Measurements from ENCODE around the gene NEURL4.
A peak's percentile ranks its signal among the peaks of the same experiment; 100 is the strongest.
"Not testable (repeated sequence)": the region's sequence is repeated elsewhere in the genome, so short reads cannot be mapped to it uniquely, and the experiment has no call there.

NEURL4 gene

DNA sequence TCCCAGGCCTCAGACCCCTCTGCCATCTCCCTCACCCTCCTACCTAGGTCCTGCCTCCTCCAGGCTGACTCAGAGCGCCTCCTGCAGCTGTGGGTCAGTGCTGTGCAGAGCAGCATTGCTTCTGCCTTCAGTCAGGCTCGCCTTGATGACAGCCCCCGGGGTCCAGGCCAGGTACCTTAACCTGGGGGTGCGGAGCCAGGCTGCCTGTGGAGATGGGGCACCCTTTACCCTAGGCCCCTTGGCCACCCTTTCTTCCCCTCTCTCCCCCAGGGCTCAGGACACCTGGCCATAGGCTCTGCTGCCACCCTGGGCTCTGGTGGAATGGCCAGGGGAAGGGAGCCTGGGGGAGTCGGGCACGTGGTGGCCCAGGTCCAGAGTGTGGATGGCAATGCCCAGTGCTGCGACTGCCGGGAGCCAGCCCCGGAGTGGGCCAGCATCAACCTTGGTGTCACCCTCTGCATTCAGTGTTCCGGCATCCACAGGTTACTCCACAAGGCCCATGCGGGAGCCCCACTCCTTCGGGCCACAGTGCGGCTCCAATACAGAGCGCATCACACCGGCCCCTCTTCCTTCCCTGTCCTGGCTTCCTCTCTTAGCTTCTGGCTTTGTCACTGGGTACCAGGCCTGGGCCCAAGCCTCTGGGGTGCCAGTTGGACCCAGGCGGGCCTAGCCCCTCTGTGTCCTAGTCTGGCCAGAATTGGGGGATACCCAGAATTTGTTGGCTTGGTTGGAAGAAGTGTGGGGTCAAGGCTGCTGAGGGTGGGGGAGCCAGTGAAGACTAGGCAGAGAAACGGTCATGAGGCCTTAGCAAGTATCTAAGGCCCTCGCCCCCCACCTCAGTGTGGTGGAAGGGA lies 17.9 kb upstream of the NEURL4 start:
- ATAC-seq, result no peak

- no peak for ATAC-seq
Measured at GRCh38 chr17:7343250-7343649, 14.1 kb upstream of the NEURL4 start.

DNA sequence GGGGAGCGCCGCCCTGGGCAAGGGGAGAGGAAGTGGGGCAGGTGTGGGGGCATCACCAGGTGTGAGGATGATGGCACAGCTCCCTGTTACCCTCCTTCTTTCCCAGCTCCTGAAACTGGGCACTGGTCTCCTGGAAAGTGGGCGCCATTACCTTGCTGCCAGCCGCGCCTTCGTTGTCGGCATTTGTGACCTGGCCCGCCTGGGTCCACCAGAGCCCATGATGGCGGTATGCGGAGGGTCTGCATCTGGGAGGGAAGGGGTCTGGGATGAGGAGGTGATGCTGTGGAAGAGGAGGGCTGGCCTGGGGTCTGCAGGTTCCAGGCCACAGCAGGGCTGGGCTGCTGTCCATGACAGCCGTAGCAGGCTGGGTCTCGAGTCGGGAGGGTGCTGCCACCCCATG lies 12.7 kb upstream of the NEURL4 start:
- ATAC-seq, result no peak

DNA sequence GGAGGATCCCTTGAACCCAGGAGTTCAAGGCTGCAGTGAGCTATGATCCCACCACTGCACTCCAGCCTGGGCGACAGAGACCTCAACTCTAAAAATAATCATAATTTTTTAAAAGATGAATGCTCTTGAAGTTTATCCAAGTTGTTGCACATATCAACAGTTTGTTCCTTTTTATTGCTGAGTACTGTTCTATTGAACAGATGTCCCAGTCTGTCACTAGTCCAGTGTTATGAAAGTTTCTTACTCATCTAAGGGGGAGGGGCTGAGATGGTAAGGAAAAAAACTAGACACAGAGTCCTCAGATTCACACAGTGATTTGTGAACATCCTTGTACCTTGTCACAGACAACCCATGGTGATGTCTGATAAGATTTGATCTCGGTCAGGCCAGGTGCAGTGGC lies 11.0 kb upstream of the NEURL4 start:
- ATAC-seq, result no peak

DNA sequence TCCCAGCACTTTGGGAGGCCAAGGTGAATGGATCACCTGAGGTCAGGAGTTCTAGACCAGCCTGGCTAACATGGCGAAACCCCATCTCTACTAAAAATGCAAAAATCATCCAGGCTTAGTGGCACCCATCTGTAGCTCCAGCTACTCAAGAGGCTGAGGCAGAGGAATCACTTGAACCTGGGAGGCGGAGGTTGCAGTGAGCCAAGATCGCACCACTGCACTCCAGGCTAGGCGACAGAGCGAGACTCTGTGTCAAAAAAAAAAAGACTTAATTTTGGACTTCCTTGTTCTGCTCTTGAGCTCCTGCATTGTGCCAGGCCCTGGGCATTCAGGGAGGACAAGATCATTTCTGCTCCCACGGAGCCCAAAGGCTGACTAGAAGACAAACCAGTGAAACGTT lies 8.5 kb upstream of the NEURL4 start:
- ATAC-seq, result not testable (repeated sequence)

DNA sequence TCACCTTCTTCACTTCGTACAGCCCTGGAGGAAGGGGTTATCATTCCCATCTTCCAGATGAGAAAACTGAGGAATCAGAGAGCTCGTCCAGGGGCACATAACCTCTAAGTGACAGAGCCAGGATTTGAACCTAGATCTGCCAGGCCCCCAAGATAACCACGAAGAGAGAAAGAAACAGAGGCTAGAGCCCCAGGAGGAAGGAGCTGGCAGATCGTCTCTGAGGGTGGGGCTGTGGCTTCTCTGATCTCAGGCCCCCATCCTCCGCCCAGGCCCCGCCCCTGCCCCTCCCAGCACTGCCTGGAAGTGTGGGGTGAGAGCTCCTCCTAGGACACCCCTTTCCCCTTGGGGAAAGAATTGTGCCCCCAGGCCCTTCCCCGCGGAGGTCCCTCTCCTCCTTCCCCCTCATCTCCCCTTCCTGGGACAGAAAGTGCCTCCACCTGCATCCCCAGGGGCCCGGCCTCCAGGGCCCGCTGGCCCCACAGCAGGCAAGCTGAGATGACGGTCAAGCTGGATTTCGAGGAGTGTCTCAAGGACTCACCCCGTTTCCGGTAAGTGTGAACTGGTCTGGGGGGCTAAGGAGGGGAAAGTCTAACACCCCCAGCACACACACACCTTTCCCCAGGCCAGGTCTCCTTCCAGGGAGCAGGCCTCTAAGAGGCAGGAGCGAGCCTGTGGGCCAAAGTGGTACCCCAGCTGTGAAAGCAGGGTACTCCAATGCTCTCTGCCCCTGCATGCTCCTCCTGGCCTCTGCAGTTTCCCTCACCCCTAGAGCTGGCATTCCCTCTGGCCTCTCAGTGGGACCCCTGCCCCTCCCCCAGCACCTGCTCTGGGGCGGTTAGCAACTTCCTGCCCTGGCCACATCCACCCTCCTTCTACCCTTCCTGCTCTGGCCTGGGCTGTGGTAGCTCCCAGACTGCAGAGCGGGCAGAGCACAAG lies 7.4 kb upstream of the NEURL4 start, which contains the start of gene ACAP1:
ACAP1 (plus strand) TSS at position 290 of the 936 bp plus-strand sequence; CDS start at position 496, 206 bp downstream.
- ATAC-seq, result peak; percentile 95 to 96

DNA sequence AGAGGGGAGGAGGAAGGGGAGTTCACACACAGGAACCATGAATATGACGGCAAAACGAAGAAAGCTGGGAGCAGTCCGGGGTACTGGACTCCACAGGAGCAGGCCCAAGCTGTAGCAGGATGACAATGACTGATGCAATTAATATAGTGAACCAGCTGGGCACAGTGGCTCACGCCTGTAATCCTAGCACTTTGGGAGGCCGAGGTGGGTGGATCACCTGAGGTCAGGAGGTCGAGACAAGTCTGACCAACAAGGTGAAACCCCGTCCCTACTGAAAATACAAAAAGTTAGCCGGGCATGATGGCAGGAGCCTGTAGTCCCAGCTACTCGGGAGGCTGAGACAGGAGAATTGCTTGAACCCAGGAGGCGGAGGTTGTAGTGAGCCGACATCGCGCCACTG lies 6.6 kb upstream of the NEURL4 start:
- ATAC-seq, result not testable (repeated sequence)

DNA sequence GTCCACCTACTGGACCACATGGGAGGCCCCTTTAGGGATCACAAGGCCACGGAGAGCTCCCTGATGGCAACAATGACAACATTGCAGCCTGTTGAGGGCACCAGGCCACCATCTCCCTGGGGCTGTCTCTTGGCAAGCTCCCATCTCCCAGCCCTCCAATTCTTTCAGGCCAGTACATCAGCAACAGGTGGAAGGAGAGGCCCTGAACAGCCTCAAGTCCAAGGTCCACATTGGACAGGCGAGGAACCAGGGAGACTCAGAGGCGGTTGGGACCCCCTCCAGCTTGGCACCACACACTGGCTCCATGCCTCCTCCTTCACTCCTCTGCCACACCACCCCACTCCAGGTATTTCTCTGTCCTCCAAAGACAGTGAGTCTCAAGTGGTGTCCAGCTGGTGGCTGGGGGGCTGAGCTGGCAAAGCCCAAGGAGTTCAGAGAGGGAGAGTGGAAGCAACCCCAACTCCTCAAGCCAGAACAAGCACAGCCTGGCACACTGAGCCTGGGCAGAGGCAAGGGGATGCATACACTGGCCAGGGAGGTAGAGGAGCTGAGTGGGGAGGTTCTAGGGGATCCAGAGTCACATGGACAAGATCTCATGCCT lies 5.9 kb upstream of the NEURL4 start:
- no peak for ATAC-seq

- not testable (repeated sequence) for ATAC-seq
Measured at GRCh38 chr17:7332600-7333069, 3.5 kb upstream of the NEURL4 start.

GRCh38 chr17:7332111-7332510 lies 3.0 kb upstream of the NEURL4 start:
- no peak for ATAC-seq

DNA sequence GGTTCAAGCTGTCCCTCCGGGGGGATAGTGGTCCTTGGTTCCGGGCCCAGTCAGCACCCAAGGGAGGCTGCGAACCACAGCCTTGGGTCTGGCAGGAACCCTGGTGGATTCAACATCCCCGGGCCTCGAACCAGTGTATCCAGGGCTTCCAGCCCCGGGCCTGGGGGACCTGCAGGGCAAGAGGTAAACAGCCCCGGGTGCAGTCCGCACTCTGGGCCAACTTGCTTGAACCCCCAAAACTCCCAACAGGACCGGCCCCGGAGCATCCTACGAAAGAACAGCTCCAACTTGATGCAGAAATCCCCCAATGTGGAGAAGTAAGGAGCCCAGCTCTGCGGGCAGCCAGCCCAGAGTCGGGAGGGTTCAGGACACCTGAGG lies 1.5 kb upstream of the NEURL4 start:
- no peak for ATAC-seq

DNA sequence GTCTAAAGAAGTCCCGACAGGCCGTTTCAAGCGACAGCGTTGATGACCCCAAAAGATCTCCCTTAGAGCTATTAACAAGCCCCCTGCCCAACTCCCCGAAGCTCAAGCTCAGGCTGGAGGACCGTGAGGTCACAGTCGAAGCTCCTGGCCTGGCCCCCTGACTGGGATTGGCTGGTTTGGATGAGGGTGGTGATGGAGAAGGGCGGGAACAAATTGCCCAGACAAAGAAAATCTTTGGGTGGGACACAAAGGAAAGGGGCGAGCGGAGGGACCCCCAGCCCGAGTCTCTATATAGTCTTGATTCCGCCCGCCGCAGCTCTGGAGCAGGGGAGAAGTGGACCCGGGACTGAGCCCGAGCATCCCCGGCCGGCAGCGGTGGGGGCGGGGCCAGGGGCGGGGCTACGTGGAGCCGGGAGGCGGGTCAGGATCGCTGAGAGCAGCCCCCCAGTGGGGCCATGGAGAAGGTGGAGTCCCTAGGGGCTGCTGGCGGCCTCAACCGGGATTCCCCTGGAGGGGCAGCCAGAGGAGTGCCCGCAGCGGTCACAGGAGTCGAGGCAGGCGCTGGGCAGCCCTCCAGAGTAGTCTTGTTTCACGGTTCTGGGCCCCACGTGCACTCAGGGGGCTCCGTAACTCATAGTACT lies 982 bp upstream of the NEURL4 start:
- ATAC-seq, result peak; percentile 64 to 70

DNA sequence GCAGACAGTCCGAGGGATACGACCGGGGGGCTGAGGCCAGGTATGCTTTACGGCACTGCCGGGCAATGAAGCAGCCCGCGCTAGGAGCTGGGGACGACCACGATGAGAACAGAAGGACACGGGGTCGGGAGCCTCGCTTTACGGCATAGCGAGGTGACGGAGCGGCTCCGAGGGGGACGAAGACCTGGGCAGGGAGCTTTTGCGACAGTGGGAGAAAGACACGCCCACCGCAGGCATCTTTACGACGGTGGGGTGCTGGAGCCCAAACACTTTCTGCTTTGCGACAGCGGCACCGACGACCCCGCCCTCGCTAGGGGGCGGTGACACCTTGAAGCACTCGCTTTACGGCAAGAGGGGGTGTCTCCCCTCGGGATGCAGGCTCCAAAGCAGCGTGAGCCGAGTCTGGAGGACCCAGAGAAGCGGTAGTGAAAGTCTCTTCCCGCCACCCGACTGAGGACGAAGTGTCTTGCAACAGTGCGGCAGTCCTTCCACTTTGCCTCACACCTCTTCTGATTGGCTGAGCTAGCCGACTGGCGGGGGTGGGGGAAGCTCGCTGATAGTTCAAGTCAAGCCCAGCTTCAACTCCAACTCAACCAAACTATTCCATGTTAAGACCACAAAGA lies 350 bp upstream of the NEURL4 start:
- peak; percentile 74 to 80 for ATAC-seq

DNA sequence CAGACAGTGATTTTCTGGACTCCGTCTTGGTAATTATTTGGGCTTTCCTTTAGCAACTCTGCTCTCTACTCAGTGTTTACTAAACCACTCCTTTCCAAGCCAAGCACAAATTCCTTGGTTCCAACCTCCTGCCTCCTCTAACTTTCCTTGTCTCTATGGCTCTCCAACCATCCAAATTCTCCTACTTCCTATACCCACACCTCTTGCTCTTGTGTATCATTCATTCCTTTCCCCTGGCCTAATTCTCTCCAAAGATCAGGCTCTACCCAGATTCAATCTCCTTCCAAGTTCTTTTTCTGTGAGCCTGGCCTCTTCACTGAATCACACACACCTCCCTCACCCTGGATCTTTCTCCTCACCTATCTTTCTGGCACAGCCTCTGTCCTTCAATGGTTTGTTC lies 1.1 kb downstream of the NEURL4 start:
- no peak for ATAC-seq

DNA sequence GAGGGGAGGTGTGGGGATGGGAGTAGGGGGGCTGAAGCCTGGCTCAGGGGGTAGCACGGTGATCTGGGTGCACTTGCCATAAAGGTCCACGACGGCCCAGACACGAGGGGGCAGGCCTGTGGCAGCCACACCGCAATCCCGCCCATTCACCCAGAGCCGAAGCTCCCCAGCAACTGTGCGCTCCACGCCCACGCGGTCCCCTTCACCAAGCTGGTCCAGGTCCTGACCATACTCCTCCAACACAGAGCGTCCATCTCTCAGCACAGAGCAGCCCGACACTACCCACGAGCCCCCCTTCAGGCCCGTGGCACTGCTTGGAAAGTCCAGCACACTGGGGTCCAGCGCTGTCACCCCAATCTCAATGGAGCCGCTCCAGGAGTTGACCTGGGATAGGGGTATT lies 1.6 kb downstream of the NEURL4 start:
- ATAC-seq, result no peak

GRCh38 chr17:7327056-7327455 lies 2.1 kb downstream of the NEURL4 start:
- no peak for ATAC-seq

- ATAC-seq, result no peak
Measured at GRCh38 chr17:7326186-7326585, 2.9 kb downstream of the NEURL4 start.

GRCh38 chr17:7325031-7325528 lies 4.1 kb downstream of the NEURL4 start:
- ATAC-seq, result no peak

DNA sequence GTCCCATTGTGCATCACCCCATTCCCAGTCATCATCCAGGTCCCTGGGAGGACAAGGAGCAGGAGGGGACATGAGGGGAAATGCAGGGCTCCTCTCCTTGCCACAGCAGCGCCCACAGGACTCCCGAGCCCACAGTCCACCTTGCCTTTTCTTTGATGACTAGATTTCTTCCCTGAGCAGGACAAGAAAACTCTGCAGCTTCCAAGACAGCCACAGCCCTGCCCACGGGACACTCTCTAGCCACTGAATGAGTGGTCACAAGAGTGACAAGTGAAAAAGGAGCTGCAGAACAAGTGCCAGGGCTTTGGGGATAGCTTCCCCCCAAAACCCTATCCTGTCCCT lies 4.7 kb downstream of the NEURL4 start:
- no peak for ATAC-seq

- peak; percentile 33 to 42 for ATAC-seq
Measured at GRCh38 chr17:7323731-7324437, 5.3 kb downstream of the NEURL4 start.

DNA sequence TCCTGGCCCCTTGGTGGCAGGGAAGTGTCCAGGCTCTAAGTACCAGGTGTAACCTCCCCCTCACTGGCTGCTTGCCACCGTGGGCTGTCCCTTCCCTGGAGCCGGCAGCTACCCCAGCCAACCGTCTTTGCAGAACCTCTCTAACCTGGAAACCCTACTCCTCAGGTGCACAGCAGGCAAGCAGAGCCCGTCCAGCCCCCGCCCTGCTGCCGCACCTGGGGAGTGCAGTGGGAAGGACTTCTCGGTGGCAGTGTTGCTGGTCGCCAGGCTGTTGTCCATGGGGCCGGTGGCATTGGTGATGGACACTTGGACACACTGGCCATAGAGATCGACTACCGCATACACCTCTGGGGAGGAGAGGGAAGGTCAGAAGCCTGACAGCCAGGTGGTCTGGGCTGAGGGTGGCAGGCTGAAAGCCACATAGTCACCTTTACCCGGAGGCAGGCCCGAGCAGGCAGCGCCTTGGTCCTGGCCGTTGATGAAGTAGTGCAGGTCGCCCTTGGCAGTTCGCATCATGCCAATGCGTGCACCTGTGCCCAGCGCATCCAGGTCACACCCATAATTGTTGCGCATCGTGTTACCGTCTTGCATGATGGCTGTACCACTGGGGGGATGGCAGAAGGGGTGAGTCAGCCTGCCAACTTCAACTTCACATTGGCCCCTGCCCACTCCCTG lies 6.5 kb downstream of the NEURL4 start:
- no peak for ATAC-seq
